ENCODE measurements around the gene RAI14.

The RAI14 gene

GRCh38 chr5:34648039-34648839 is 7.9 kb upstream of the RAI14 start:
- no peak for DNase-seq

GRCh38 chr5:34648840-34649158 is 7.3 kb upstream of the RAI14 start:
- DNase-seq: no peak

- DNase-seq: no peak
Measured at GRCh38 chr5:34651791-34652190, 4.3 kb upstream of the RAI14 start.

- no peak for DNase-seq
Measured at GRCh38 chr5:34652466-34652865, 3.7 kb upstream of the RAI14 start.

- DNase-seq: no peak
Measured at GRCh38 chr5:34652914-34653313, 3.2 kb upstream of the RAI14 start.

GRCh38 chr5:34653708-34654107 is 2.4 kb upstream of the RAI14 start:
- DNase-seq: no peak

GRCh38 chr5:34655354-34655991 is 655 bp upstream of the RAI14 start:
- peak; percentile 37 for DNase-seq

GRCh38 chr5:34656700-34657273 is 659 bp downstream of the RAI14 start:
- DNase-seq: peak; percentile 30

- no peak for DNase-seq
Measured at GRCh38 chr5:34657274-34657921, 1.3 kb downstream of the RAI14 start.

GRCh38 chr5:34657988-34658387 is 1.9 kb downstream of the RAI14 start:
- DNase-seq: no peak

- DNase-seq: no peak
Measured at GRCh38 chr5:34659168-34659567, 3.0 kb downstream of the RAI14 start.

- DNase-seq: no peak
Measured at GRCh38 chr5:34660444-34660843, 4.3 kb downstream of the RAI14 start.

- DNase-seq: no peak
Measured at GRCh38 chr5:34663771-34664496, 7.8 kb downstream of the RAI14 start.

GRCh38 chr5:34666392-34667080 is 10.4 kb downstream of the RAI14 start:
- DNase-seq: no peak

- DNase-seq: no peak
Measured at GRCh38 chr5:34667705-34668104, 11.6 kb downstream of the RAI14 start.

GRCh38 chr5:34669931-34670516 is 13.9 kb downstream of the RAI14 start:
- DNase-seq: no peak

GRCh38 chr5:34672196-34672595 is 16.1 kb downstream of the RAI14 start:
- DNase-seq: no peak

- no peak for DNase-seq
Measured at GRCh38 chr5:34673463-34674125, 17.5 kb downstream of the RAI14 start.

GRCh38 chr5:34674187-34674586 is 18.1 kb downstream of the RAI14 start:
- DNase-seq: no peak

GRCh38 chr5:34675857-34676256 is 19.7 kb downstream of the RAI14 start:
- DNase-seq: no peak

GRCh38 chr5:34676416-34676815 is 20.3 kb downstream of the RAI14 start:
- DNase-seq: no peak

GRCh38 chr5:34677428-34677827 is 21.3 kb downstream of the RAI14 start:
- DNase-seq: no peak

Measured in activated CD4-positive, alpha-beta T cell treated with anti-CD3 and anti-CD28 coated beads for 48 hours (primary cell).